GM12891 (cell line): ENCODE results near the gene YWHAB.

Experiments used
- POLR2A ChIP-seq: IDR thresholded peaks from 2 replicates; pipeline ENCODE4 v1.6.1; 2011; ENCODE audit warnings: low read depth, low read length, control low read depth
- POLR2AphosphoS5 ChIP-seq: IDR thresholded peaks from 2 replicates; pipeline ENCODE4 v1.6.1; 2011; ENCODE audit warnings: low read depth, low read length, control low read depth
- POU2F2 ChIP-seq: IDR thresholded peaks from 2 replicates; pipeline ENCODE4 v1.6.1; 2011; ENCODE audit warnings: low read depth, mild to moderate bottlenecking, control low read depth, low read length, moderate library complexity
- SPI1 ChIP-seq: IDR thresholded peaks from 2 replicates; pipeline ENCODE4 v1.6.1; 2011; ENCODE audit warnings: low read depth, low read length, control low read depth
- TAF1 ChIP-seq: IDR thresholded peaks from 2 replicates; pipeline ENCODE4 v1.6.1; 2011; ENCODE audit warnings: low read depth, low read length, control low read depth

- TF ChIP-seq POLR2A = no peak
- no peak for TF ChIP-seq TAF1
- no peak for TF ChIP-seq SPI1
- TF ChIP-seq POLR2AphosphoS5 = no peak
- no peak for TF ChIP-seq POU2F2
These were observed 32.8 kb downstream of the YWHAB start for GRCh38 chr20:44918342-44918741.
